K562 (cell line): ENCODE results near the gene GOLPH3. TPM values are rescaled to one million over a fixed set of nuclear protein-coding genes. Genes with fewer than 3 reads are reported as not detected.

Experiments used
- ATAC-seq: fragments of 200-7000 bp; cut with Tn5 transposase; 3 replicates; pipeline ENCODE4 v1.9.1; 2020; ENCODE audit warnings: moderate library complexity
- BruUV-seq: library from RNA; stranded (reverse); fragments of 400-500 nt; replicated peaks from 2 replicates; lab custom pipeline; 2021; lab: Mats Ljungman, UMichigan
- CTCF ChIA-PET: fragments of 300-600 bp; formaldehyde crosslinking; extraction: SDS; loops from one replicate; lab custom pipeline; 2021; ENCODE audit warnings: low intra/inter-chr PET ratio; lab: Yijun Ruan, JAX
- POLR2A ChIA-PET: fragments of 300-600, 350-650 bp; sonication (Branson Sonifier 250); formaldehyde crosslinking; extraction: SDS; loops from one replicate; lab custom pipeline; 2021; ENCODE audit warnings: antibody characterized with exemption, inconsistent platforms; lab: Yijun Ruan, JAX
- DNase-seq, 4 experiments: peaks; one replicate each; pipeline versions ENCODE4 v3.0.0 to v3.0.0-alpha.2; 2011 to 2018; ENCODE audit warnings: low spot score in 3 of 4, mixed read lengths in 3 of 4; ENCODE audit errors: extremely low read depth in 1 of 4
- FAIRE-seq: peaks from 2 replicates; lab custom pipeline; 2011; peaks lifted over from hg19 to GRCh38; lab: Jason Lieb, UNC
- H2AFZ ChIP-seq: 2 replicates; pipeline ENCODE4 v1.6.0; 2011; ENCODE audit warnings: low read depth, low read length, control low read depth, inconsistent platforms
- H3K27ac ChIP-seq: fragments of 200-600 bp; 3 replicates; pipeline ENCODE4 v1.8.0; 2011; ENCODE audit warnings: low read depth, mild to moderate bottlenecking, control low read depth, inconsistent platforms, low read length, moderate library complexity, mixed read lengths; ENCODE audit errors: extremely low read depth
- H3K27me3 ChIP-seq, 2 experiments: fragments of 300-600 bp in 1 of 2; 2 replicates in 1 of 2; 3 replicates in 1 of 2; pipeline versions ENCODE4 v1.6.0 to v1.8.0; 2011; ENCODE audit warnings: inconsistent platforms in 2 of 2, low read length in 2 of 2, mild to moderate bottlenecking in 1 of 2, mixed read lengths in 1 of 2, moderate library complexity in 1 of 2; ENCODE audit not compliant: control insufficient read depth in 2 of 2, insufficient read depth in 2 of 2
- H3K36me3 ChIP-seq: fragments of 300-600 bp; 3 replicates; pipeline ENCODE4 v1.8.0; 2011; ENCODE audit warnings: mild to moderate bottlenecking, low read length, inconsistent platforms; ENCODE audit not compliant: control insufficient read depth, insufficient read depth
- H3K4me1 ChIP-seq, 2 experiments: fragments of 200-600 bp in 1 of 2; replicated peaks in 1 of 2; 2 replicates in 1 of 2; 3 replicates in 1 of 2; pipeline versions ENCODE4 v1.5.1 to v1.8.0; 2011; ENCODE audit warnings: inconsistent platforms in 2 of 2, low read length in 2 of 2, mild to moderate bottlenecking in 1 of 2, mixed read lengths in 1 of 2, moderate library complexity in 1 of 2; ENCODE audit not compliant: control insufficient read depth in 2 of 2, insufficient read depth in 2 of 2
- H3K4me2 ChIP-seq: 2 replicates; pipeline ENCODE4 v1.6.1; 2011; ENCODE audit warnings: low read length, control low read depth, inconsistent platforms, mixed read lengths; ENCODE audit not compliant: insufficient read depth
- H3K4me3 ChIP-seq: fragments of 200-600 bp; sonication (generic), shearing (Covaris generic); 2 replicates; pipeline ENCODE4 v1.5.1; 2016; ENCODE audit warnings: control low read depth, inconsistent platforms
- H3K79me2 ChIP-seq: fragments of 200-600 bp; 3 replicates; pipeline ENCODE4 v1.8.0; 2011; ENCODE audit warnings: low read length, inconsistent platforms; ENCODE audit not compliant: control insufficient read depth, insufficient read depth
- H3K9ac ChIP-seq, 2 experiments: 2 replicates each; pipeline versions ENCODE4 v1.6.0 to v1.6.1; 2011; ENCODE audit warnings: low read depth in 2 of 2, low read length in 2 of 2, control low read depth in 1 of 2, inconsistent platforms in 1 of 2, mild to moderate bottlenecking in 1 of 2, mixed read lengths in 1 of 2; ENCODE audit not compliant: insufficient read depth in 1 of 2
- H3K9me1 ChIP-seq: one replicate; pipeline ENCODE4 v1.6.0; 2011; ENCODE audit warnings: inconsistent platforms, mild to moderate bottlenecking, low read length, moderate library complexity; ENCODE audit not compliant: control insufficient read depth, insufficient read depth
- H3K9me3 ChIP-seq: replicated peaks from 2 replicates; pipeline ENCODE4 v1.5.1; 2011; ENCODE audit warnings: low read depth, low read length, inconsistent platforms; ENCODE audit not compliant: control insufficient read depth, insufficient read depth
- H4K20me1 ChIP-seq: replicated peaks from 2 replicates; pipeline ENCODE4 v1.6.1; 2011; ENCODE audit warnings: low read length, inconsistent platforms, mixed read lengths; ENCODE audit not compliant: control insufficient read depth, insufficient read depth
- CREB3L1 ChIP-seq: fragments of 450-650 bp; IDR thresholded peaks from 2 replicates; pipeline ENCODE4 v1.6.1; 2014; ENCODE audit warnings: low read depth, mild to moderate bottlenecking, moderate library complexity, borderline replicate concordance
- HLTF ChIP-seq: fragments of 450-650 bp; IDR thresholded peaks from 2 replicates; pipeline ENCODE4 v1.6.1; 2016
- NRF1 ChIP-seq, 2 experiments: fragments of 450-650 bp; IDR thresholded peaks in 1 of 2; conservative IDR thresholded peaks in 1 of 2; 2 replicates each; pipeline ENCODE4 v1.6.1; 2014; ENCODE audit warnings: mild to moderate bottlenecking in 2 of 2
- SMARCE1 ChIP-seq: fragments of 450-650 bp; IDR thresholded peaks from 2 replicates; pipeline ENCODE4 v1.7.1; 2016; ENCODE audit warnings: mild to moderate bottlenecking
- ZNF121 ChIP-seq: sonication (generic); formaldehyde crosslinking; conservative IDR thresholded peaks from 2 replicates; pipeline ENCODE4 v1.8.0; 2022; ENCODE audit warnings: missing genetic modification reagents
- ZNF143 ChIP-seq: sonication (generic); formaldehyde crosslinking; IDR thresholded peaks from 2 replicates; pipeline ENCODE4 v1.9.0; 2022; ENCODE audit warnings: mild to moderate bottlenecking, missing genetic modification reagents
- ZNF449 ChIP-seq: fragments of 250-450 bp; sonication (Bioruptor Pico); IDR thresholded peaks from 2 replicates; pipeline ENCODE4 v1.8.0; 2022; ENCODE audit warnings: moderate library complexity, mild to moderate bottlenecking, inconsistent platforms
- WGBS: fragments of 100-300 bp; shearing (Covaris generic); methylation state at CpG from one replicate; pipeline ENCODE4 v1.1.6; 2016; ENCODE audit warnings: low coverage, mixed read lengths; ENCODE audit not compliant: insufficient coverage; ENCODE audit errors: missing lambda C conversion rate; 5-methylcytosine and 5-hydroxymethylcytosine counted together
- in situ Hi-C: fragments of 300-500 bp; cut with MboI; formaldehyde crosslinking; loops from 4 replicates; pipeline ENCODE4 v1.15.0; 2018; ENCODE audit warnings: inconsistent platforms, mixed read lengths
- intact Hi-C: fragments of 100-400 bp; cut with micrococcal nuclease; formaldehyde crosslinking; loops from 2 replicates; pipeline ENCODE4 v1.14.2; 2022
- polyA plus RNA-seq, 8 experiments: library from polyadenylated mRNA; depleted of rRNA in 4 of 8; stranded (reverse) in 5 of 8; unstranded in 3 of 8; fragments of >200 nt; fragmentation: Nextera tagmentation in 2 of 8; fragmentation: Illumina TruSeq in 1 of 8; extraction: Ambion mirVana in 2 of 8; extraction: Trizol in 1 of 8; gene quantifications; 2 replicates each; pipeline versions ENCODE4 v1.2.1 to v1.2.3, GENCODE V29; 2011 to 2014; ENCODE audit warnings: inconsistent platforms in 1 of 8, missing spikeins in 1 of 8
- total RNA-seq, 7 experiments: library from RNA; depleted of rRNA in 6 of 7; stranded (reverse); fragments of >200 nt in 6 of 7; fragmentation: Illumina TruSeq in 2 of 7; extraction: Trizol in 2 of 7; gene quantifications; 2 replicates each; pipeline versions ENCODE4 v1.2.1 to v1.2.3, GENCODE V29; 2011 to 2021; ENCODE audit warnings: low replicate concordance in 1 of 7
- TF ChIP-seq, protein P1 (sequence below), 2 experiments: fragments of 450-650 bp in 1 of 2; sonication (generic) in 1 of 2; formaldehyde crosslinking; conservative IDR thresholded peaks; 2 replicates each; pipeline versions ENCODE4 v1.4.0 to v1.8.1; 2020 to 2022; ENCODE audit warnings: mild to moderate bottlenecking in 1 of 2, missing genetic modification reagents in 1 of 2

Gene GOLPH3
- total and polyA plus RNA-seq, 9 of the 15 experiments (the other 6 are each of a cell fraction or from before 2014, with no cell fraction given), result 18.8 to 94.6 (median 55.1) TPM

DNA sequence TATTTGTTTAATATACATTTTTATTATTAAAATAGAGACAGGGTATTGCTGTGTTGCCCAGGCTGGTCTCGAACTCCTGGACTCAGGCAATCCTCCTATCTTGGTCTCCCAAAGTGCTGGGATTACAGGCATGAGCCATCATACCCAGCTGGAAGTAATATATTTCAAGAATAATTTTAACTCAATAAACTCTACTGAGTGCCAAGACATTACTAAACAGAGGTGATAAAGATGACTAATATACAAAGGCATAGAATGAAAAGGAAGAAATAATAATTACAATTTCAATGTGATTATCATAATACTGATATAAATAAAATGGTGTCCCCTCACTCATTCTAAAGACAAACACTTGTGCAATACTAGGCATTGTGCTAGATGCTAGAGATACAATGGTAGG, 13.9 kb downstream of the GOLPH3 start:
- BruUV-seq, result no TSS peak
- in situ Hi-C loops, result no loop called here

GRCh38 chr5:32159328-32160072, 14.6 kb downstream of the GOLPH3 start:
- no peaks in the 10 kb centered on the region for H3K9me1 ChIP-seq
- FAIRE-seq (no peak), DNase-seq (no peak), ATAC-seq (no peak)
- H3K27ac ChIP-seq, result no peak overlapping the region
- no peak overlapping the region for H3K9ac ChIP-seq
- H2AFZ ChIP-seq, result no peak overlapping the region
- no peak for TF ChIP-seq ZNF121
- no peak for TF ChIP-seq CREB3L1
- TF ChIP-seq ZNF143, result no peak
- TF ChIP-seq, protein P1, sequence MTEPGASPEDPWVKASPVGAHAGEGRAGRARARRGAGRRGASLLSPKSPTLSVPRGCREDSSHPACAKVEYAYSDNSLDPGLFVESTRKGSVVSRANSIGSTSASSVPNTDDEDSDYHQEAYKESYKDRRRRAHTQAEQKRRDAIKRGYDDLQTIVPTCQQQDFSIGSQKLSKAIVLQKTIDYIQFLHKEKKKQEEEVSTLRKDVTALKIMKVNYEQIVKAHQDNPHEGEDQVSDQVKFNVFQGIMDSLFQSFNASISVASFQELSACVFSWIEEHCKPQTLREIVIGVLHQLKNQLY (CRISPR knock-in tag; conservative IDR thresholded peaks at IDR 0.05), result no peak
- no peak for TF ChIP-seq ZNF449 (CRISPR knock-in tag)
- CTCF ChIA-PET, result no interaction called here
- no peaks in the 10 kb centered on the region for H3K9me3 ChIP-seq
- H3K4me1 ChIP-seq, result peaks cover 0 to 4% of the 10 kb centered on the region in 2 experiments; a peak in 3 of 5 replicates
- WGBS, result 84% methylated on average over 2 of the region's 2 CpGs
- POLR2A ChIA-PET, result interaction anchor here (0.6 to 0.9 kb wide), 3 partner anchors 10 to 43 kb away, joined by 3 to 7 read pairs (median 3); no protein-coding TSS in a partner anchor
- H3K36me3 ChIP-seq, result peaks cover 55% of the 10 kb centered on the region; the same call in 2 of the 3 replicates
- peaks cover 27% of the 10 kb centered on the region for H4K20me1 ChIP-seq
- intact Hi-C loops, result no loop called here
- no peak overlapping the region for H3K4me2 ChIP-seq
- H3K4me3 ChIP-seq, result no peak overlapping the region
- BruUV-seq, result no TSS peak
- peaks cover 92% of the 10 kb centered on the region for H3K79me2 ChIP-seq
- no peaks in the 10 kb centered on the region for H3K27me3 ChIP-seq
- in situ Hi-C loops, result no loop called here

More for the DNA sequence above, 13.9 kb downstream of the GOLPH3 start:
- POLR2A ChIA-PET, result interaction anchor here (0.8 to 0.9 kb wide), 2 partner anchors 9 to 11 kb away, joined by 3 read pairs; no protein-coding TSS in a partner anchor
- no peak for ATAC-seq
- no peaks in the 10 kb centered on the region for H3K27me3 ChIP-seq
- intact Hi-C loops, result no loop called here
- TF ChIP-seq HLTF (no peak), SMARCE1 (no peak), NRF1 (conservative IDR thresholded peaks at IDR 0.05 in 1 of 2, IDR thresholded peaks at IDR 0.05 in 1 of 2) (no peak)
- H3K4me3 ChIP-seq, result no peak overlapping the region
- no peak overlapping the region for H3K9ac ChIP-seq
- H3K9me3 ChIP-seq, result no peaks in the 10 kb centered on the region; the same call in 1 of the 2 replicates
- no peak overlapping the region for H3K4me2 ChIP-seq
- no peak overlapping the region for H2AFZ ChIP-seq
- WGBS, result 93% methylated on average over 1 of the region's 1 CpG
- H3K27ac ChIP-seq, result no peak overlapping the region
- H3K9me1 ChIP-seq, result no peaks in the 10 kb centered on the region
- peaks cover 27% of the 10 kb centered on the region for H4K20me1 ChIP-seq
- DNase-seq, result no peak
- peaks cover 0 to 4% of the 10 kb centered on the region in 2 experiments; a peak in 3 of 5 replicates for H3K4me1 ChIP-seq
- CTCF ChIA-PET, result no interaction called here
- peaks cover 92% of the 10 kb centered on the region for H3K79me2 ChIP-seq
- H3K36me3 ChIP-seq, result peaks cover 55% of the 10 kb centered on the region; the same call in 2 of the 3 replicates
- FAIRE-seq, result no peak
